GM18520 (cell line): ENCODE data around the gene DDN.

ENCODE experiments used
- ATAC-seq: cut with Tn5 transposase; IDR thresholded peaks from one replicate; pipeline ENCODE4 v1.9.1; 2021; ENCODE audit not compliant: unreplicated experiment

Gene DDN

DNA sequence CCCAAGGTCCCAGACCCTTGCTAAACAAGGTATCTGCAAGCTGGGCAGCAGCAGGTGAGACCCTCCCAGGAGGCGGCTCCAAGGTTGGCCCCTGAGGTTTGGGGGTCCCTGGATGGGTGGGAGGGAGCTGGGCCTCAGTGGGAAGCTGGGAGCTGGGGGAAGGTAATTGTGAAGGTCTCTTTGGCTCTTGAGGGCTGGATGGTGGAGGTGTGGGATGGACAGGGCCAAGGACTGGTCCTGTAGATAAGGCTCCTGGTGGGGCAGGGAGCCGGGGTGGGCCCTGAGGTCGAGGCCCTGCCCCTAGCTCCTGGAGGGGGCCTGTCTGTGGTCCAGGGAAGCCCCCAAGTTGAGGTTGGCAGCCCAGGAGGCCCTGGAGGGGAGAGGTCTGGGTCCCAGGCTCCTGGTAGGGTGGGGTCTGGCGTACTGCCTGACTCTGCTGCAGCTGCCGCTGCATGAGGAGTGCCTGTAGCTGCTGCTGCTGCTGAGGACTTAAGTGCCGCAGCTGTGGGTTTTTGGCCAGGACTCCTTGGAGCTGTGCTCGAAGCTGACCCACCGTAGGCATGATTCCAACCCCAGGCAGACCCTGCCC, 32.5 kb upstream of the DDN start:
- no peak for ATAC-seq

DNA sequence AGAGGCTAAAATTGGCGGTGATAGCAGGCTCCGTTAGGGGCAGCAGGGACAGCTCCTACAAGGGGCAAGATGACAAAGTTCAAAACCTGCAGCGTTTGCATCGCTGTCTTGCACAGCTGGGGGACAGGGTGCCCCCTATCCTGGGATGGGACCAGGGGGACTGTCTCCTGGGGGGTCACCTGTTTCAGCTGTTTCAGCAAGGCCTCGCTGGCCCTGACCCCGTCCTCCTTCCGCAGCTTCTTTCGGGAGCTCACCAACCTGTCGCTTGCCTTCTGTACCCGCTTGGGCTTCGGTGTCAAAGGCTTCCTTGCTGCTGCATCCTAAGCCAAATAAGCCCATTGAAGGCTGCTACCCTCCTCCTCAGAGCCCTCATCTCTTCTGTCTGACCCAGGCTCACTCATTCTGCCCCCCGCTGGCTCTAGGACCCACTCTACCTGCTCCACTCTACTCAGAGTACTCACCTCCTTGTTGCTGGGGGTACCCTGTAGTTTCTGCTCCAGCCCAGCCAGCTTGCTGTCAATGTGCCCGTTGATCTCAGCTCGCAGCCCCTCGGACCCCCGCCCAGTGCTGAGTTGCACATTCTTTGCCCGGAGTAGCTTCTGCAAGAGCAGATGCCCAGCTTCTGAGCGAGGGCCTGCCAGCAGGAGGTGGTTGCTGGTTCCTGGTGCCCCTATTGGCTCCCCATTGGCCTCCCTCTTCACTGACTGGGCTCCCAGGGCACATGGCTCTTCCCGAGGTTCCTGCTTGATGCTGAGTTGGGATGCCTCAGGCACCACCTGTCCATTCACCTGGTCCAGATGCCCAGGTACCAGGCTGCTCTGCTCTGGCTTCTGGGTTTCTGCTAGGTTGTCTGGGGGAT, 31.8 kb upstream of the DDN start:
- ATAC-seq: no peak

DNA sequence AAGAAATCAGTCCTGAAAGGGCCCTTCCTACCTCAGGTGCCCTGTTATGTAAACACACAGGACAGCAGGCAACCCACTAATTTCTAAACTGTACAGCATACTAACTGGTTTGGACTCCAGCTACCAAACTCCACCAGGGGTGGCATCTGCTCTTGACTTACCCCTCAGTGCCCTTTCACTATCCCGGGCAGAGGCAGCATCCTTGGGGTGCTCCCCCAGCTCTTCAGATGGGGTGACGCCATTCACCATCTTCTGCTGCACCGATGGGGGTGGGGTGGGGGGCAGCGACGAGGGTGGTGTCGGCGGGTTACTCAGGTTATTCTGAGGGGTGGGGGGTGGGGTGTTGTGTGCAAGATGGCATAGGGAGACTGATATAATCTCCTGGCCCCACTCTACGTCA, 30.9 kb upstream of the DDN start:
- ATAC-seq: no peak

DNA sequence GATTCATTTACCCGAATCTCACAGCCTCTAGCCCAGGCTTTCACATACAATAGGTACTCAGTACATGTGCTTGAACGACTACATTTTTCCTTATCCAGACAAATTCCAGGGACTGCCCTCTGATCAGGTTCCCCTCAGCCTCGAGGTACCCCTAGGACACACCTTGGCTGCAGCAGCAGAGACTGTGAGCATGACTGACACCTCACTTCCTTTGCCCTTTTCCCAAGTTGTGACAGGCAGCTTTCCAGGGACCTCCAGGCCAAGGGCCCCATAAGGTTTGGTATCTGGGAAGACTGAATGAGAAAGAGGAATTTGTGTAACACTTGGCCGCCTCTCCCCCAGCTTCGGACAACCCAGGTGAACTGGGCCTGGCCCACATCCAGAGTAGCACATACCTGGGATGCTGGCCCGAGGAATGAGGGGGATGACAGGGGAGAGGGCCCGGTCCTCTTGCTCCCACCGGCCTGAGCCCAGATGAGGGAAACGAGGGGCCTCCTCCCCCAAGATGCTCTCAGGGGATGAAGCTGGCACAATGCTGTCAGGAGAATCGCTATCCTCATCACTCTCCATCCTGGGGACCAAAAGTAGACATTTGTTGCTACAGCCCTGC, 29.6 kb upstream of the DDN start:
- no peak for ATAC-seq

DNA sequence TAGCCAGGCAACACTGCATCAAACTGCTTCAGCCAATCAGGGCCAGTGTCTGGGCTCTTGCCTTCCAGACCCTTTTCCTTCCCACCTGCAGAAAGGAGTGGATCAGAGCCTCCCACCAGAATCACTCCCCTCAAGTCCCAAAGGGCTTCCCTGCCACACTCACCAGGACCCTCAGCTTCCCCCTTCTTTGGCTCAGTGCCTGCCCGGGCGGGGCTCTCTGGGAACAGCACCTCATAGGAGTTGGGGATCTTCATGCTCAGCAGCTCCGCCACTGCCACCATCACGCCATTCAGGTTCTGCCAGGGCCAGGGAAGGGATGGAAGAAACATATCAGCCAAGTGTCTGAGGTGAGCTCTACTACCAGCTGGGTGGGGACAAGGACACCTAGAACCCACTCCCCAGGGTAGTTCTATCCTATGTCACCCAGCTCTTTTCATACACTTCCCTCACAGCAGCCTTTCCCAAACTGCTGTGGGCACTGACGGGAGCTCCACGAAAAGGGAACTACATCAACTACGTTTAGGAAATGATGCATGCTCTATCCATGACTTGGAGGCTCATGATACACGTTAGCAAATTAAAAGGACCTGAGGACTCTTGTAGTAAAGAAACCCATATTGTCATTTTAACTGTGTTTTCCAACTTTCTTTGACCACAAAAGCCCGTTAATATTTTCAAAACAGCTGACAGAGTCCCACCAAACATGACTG, 28.8 kb upstream of the DDN start:
- ATAC-seq: no peak

DNA sequence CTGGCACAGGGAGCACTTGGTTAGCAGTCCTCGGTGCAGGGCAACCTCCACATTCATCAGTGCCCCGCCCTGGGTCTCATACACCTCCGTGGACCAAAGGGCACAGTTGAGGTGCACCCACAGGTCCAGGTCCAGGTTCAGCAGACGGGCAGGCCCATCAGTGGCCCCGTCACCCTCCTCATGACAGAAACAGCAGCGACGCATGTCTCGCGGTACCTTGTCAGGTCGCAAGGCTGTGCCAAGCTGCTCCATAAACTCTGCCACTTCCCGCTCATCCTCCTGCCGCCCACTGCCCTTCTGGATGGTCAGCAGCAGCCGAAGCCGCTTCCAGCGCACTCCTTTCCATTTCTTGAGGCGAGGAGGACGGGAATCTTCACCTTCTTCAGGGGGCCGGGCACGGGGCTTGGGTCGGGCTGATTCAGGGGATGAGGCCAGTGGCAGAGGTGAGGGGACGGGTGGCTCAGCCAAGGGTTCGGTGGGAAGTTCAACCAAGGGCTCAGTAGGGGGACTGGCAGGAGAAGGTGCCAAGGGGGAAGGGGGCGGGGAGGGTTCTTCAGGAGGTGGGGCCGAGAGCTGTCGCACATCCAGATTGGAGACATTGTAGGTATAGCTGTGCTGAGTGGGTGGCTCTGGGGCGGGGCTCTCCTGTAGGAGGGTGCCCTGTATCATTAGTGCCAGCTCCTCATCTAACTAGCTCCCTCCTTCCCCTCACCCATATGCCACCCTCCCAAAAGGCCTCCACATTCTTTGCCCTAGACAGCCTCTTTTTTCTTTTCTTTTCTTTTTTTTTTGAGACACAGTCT, 27.7 kb upstream of the DDN start:
- no peak for ATAC-seq

DNA sequence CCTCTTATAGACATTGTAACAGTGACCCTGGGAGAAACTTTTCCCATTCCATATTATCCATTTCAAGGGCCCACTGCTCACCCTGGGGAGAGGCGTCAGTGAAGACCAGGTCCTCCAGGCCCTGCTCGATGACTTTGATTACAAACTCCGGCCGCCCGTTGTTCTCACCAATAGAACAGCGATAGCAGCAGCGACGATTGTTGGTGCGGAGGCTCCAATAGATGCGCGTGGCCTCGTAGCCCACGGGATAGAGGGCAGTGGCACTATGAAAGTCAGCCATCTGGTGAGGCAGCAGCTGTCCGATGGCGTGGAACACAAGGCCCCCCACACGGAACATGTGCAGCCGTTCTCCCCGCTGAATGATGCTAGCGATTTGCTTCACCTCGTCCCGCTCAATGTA, 26.9 kb upstream of the DDN start:
- ATAC-seq: no peak

DNA sequence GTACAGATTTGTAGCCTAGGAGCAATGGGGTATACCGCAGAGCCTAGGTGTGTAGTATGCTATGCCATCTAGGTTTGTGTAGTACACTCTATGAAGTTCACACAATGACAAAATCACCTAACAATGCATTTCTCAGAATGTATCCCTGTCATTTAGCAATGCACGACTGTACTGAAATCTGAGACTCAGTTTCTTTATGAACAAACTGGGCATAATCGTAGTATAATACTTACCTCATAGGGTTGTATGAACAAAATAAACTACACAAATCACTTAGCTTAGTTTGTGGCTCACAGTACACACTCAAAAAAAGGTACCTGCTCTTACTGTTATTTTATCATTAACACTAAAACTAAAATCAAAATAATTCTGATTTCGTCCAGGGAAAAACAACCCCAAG, 26.3 kb upstream of the DDN start:
- ATAC-seq: no peak

DNA sequence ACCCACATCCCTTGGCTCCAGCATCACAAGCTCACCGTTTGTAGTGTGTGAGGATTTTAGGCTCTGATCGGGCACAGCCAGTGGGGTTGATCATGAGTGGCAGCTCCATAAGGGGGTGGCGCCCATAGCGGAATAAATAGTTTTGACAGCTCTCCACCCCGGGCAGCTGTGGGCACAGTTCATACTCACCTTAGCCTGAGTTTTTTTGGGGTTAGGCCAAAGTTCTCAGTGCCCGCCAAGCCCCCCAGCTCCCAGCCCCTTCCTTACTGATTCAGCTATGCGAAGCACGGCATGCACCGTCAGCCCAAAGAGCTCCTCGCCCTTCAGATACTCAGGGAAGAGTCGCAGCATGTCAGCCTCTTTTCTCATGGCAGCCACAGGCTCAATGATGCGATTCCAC, 25.4 kb upstream of the DDN start:
- no peak for ATAC-seq

DNA sequence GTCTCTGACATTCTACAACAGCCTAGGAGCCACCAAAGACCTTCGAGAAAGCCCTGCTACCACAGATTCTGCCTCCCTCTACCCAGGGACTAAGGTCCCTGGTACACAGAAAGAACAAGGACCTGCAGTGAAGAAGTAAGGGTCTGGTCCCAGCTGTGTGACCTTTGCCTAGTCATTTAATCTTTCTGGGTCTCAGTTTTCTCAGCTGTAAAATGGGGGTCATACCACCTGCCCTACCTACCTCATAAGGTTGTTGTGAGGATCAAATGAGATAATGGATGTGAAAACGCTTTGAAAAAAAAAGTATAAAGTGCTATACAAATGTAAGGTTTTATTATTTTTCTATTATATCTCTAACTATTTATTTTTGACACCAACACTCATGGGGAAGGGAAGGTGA, 24.6 kb upstream of the DDN start:
- no peak for ATAC-seq

DNA sequence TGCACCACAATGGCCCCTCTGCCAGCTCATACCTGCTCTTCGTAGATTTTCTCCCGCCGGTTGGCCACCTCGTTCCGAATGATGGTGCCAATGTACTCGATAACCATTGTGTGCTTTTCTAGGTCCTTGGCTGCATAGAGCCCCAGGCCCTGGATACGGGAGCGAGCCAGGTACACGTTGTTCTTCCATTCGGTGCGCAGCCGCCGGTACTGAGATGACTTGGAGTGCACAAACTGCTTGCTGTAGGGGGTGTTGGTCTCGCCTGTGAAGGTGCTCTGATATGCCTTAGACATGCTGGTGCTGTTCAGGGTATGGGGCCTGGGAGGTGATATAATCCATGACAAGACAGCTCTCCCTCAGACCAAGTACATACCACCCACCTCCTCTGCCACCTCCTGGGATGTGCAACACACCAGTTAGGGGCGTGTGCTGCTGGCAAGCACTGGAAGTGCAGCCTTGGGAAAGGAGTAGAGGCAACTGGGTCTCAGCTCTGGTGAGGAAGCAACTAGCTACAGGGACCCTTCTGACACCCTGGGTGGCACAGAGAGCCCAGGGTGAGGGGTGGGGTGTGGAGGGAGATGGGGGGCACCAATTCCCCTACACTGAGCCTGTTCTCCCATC, 23.5 kb upstream of the DDN start:
- ATAC-seq: no peak

DNA sequence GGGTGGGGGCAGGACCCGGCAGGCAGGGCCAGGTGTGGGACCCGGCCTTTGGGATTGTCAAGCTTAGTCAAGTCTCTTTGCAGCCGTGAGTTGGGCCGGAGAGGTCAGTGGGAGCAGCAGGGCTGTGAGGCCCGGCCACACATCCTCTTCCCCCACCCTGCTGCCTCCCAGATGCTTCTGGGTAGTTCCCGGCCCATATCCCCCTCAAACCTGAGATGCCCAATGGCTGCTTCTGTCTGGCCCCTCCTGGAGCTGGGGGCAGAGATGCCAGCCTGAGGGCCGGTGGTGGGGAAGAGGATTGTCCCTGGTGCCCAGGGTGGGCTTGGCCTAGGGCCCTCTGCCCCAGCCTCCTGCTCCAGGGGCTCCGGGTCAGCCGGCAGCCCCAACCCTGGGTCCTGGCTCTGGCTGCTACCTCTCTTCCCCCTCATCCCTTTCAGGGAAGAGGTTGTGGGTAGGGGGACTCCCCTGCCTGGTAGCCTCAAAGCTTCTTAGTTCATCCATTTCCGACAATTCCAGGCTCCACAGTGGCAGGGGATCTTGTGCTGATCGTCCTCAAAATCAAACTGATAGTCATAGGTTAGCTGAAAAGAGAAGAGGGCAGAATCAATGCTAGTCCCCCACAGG, 22.2 kb upstream of the DDN start:
- ATAC-seq: no peak

DNA sequence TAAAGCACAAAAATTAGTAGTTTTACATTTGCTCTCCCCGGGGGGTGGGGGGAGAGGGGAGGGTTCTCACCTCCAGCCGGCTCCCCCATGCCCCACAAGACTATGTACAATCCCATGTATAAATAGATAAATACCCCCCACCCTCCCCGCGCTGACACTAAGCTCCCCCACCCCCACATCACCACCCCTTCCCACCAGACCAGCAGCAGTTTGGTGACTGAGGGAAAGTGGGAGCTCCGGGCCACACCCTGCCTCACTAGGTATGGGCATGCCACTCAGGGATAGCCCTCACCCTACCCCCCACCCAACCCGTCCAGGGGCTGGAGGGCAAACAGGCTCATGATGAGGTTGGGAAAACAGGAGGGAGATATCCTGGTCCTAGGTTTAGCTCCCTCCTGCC, 21.3 kb upstream of the DDN start:
- no peak for ATAC-seq

DNA sequence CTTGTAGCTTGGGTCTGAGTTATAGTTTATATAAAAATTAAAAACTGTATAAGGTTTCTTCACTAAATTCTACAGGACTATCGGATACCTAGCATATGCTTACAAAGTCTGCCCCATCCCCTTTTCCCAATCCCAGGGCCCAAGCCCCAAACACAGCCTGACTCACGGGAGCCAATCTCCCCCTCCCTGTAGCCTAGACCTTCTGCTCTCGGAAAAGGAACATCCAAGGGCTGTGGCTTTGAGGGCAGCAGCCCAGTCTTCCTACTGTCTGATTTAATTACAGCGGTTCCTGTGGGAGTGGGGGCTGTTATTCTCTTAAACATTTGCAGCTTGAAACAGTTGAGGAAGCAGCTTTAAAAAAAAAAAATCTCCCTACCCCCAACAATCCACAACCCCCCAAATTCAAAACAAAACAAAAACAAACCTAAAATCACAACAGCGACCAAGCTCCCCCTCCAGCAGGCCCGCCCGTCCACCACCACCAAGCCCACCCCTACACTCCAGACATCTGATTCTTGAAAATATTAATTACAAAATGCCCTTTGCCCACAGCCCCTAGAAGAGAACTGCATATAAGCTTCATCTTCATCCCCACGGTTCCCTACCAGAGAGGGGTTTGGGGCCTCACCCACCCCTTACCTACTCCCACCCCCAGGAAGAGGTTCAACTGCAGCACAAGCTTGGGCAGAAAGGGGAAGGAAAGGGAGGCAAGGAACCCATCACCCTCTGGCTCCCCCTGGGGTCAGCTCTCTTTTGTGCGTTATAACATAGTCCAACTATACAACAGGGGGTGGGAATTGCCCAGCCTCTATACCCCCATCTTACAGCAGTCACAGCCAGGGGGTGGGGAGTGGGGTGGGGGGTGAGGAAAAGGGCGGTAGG, 20.5 kb upstream of the DDN start:
- no peak for ATAC-seq

DNA sequence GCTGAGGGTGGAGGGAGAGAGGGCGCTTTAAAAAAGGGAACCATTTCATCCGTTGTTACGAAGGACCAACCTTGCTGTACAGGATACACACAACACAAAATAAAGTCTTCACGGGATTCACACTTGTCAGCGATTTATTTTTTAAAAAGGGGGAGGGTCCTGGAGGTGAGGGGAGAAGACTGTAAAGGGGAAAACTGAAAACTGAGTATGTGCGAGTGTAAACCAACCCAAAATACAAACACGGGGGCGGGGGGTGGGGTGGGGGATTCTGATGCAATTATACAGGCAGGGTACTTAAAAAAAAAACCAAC, 19.9 kb upstream of the DDN start:
- ATAC-seq: peak; percentile 5

DNA sequence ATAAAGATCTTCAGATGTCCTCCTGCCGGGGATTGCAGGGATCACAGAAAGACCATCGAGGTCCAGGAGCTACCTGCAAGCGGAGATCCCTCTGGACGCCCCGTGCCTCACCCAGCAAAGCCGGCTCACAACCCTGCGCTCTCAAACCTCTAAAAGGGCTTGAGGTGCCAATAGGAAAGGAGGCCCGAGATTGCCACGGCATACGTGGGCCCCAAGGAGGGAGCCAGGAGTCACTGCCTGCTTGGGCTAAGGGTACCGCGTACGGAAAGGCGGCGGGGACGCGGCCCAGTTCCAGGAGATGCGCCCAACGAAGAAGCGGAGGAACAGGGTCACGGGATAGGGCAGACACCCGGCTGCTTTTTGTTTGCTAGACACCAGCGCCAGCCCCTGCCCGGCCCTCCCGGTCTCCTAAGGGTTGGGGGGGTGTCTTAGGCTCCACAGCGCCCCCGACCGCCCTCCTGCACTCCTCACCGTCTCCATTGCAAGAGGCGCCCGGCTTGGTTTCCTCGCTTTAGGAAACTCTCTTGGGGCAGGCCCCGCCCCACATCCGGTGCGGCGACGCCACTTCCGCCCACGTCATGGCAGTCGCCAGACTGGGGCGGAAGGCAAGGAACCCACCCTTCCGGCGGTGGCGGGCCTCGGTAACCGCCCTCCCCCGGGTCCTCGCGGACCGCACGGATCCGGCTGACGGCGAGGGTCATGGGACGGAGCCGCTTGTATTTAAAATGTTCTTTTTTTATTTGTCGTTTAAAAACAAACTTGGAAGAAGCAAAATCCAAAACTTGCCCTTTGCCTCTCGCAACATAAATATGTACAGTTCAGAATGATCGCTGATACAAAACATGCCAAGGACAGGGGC, 19.3 kb upstream of the DDN start, which contains the start of gene PRKAG1:
Gene PRKAG1, minus strand, starts transcription at position 516 of the 859 bp plus-strand sequence. Its CDS starts 36 bp downstream, at position 480.
- ATAC-seq: peak; percentile 87

DNA sequence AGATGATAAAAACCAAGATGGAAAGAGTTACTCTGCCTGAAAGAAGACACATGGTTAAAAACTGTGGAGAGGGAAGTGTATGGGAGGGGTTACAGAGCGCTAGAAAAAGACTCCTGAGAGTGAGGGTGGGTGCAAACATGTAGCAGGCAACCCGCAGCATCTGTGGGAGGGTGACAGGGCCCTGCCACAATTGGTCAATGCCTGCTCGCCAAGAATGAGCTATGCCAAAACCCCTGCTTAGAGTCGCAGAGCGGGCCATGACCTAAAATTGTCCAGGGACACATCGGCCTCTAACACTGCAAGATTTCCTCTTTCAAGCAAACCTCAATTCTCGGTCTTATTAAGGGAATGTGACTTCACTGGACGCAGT, 18.7 kb upstream of the DDN start:
- peak; percentile 1 for ATAC-seq

DNA sequence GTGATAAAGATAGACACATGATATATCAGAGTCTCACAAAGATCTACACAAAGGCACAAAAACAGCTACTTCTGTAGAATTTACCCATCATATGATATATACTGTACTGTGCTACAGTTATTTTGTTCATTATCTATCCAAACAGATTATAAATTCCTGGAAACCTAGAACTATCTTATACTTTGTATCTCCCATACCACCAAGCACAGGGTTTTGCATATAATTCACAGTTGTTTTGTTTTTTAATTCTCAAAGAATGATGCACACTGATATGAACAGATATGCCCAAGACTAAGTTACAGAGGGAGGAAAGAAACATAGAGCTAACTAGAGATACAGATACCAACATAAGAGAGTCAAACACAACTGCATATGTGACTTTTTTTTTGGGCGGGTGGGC, 16.0 kb upstream of the DDN start:
- ATAC-seq: no peak
